GM21576 (cell line): Measurements from ENCODE around the gene PHF2.
A peak's percentile ranks its signal among the peaks of the same experiment; 100 is the strongest.

Source experiments
- ATAC-seq: cut with Tn5 transposase; IDR thresholded peaks from one replicate; pipeline ENCODE4 v1.9.1; 2021; ENCODE audit warnings: mild to moderate bottlenecking, moderate library complexity; ENCODE audit not compliant: unreplicated experiment

PHF2 gene

GRCh38 chr9:93567271-93567959 is 9.0 kb upstream of the PHF2 start:
- ATAC-seq, result no peak

- no peak for ATAC-seq
These were observed 8.2 kb upstream of the PHF2 start for GRCh38 chr9:93568169-93568568.

- ATAC-seq, result no peak
These were observed 6.7 kb upstream of the PHF2 start for GRCh38 chr9:93569621-93570174.

GRCh38 chr9:93572221-93572620 is 4.2 kb upstream of the PHF2 start:
- ATAC-seq, result no peak

GRCh38 chr9:93572636-93573515 is 3.5 kb upstream of the PHF2 start:
- no peak for ATAC-seq

- ATAC-seq, result no peak
These were observed 2.9 kb upstream of the PHF2 start for GRCh38 chr9:93573516-93573828.

GRCh38 chr9:93574091-93574899 is 2.1 kb upstream of the PHF2 start:
- no peak for ATAC-seq

- no peak for ATAC-seq
These were observed 1.2 kb upstream of the PHF2 start for GRCh38 chr9:93574900-93575795.

- peak; percentile 32 for ATAC-seq
These were observed 557 bp upstream of the PHF2 start for GRCh38 chr9:93575796-93576257.

- ATAC-seq, result peak; percentile 11
These were observed 942 bp downstream of the PHF2 start for GRCh38 chr9:93577078-93577974.

GRCh38 chr9:93577975-93578682 is 1.7 kb downstream of the PHF2 start:
- no peak for ATAC-seq

- no peak for ATAC-seq
These were observed 2.5 kb downstream of the PHF2 start for GRCh38 chr9:93578844-93579243.

GRCh38 chr9:93579711-93580516 is 3.5 kb downstream of the PHF2 start:
- no peak for ATAC-seq

GRCh38 chr9:93580654-93581380 is 4.4 kb downstream of the PHF2 start:
- ATAC-seq, result no peak

- no peak for ATAC-seq
These were observed 5.7 kb downstream of the PHF2 start for GRCh38 chr9:93582115-93582514.

GRCh38 chr9:93582550-93582949 is 6.2 kb downstream of the PHF2 start:
- no peak for ATAC-seq

- no peak for ATAC-seq
These were observed 8.9 kb downstream of the PHF2 start for GRCh38 chr9:93585259-93585658.
